ENCODE data around the gene ABCB8. TPM values are rescaled to one million over a fixed set of nuclear protein-coding genes. Genes with fewer than 3 reads are reported as not detected.

Gene ABCB8
- total RNA-seq, 4 donors from 2014 or later: 13.2 to 33.0 (median 18.8) TPM

GRCh38 chr7:150999497-151000230 is 28.6 kb upstream of the ABCB8 start:
- Histone ChIP-seq H3K4me1 (peaks cover 0 to 13% (median 0%) of the 10 kb centered on the region in 3 donors), H3K9me3 (no peaks in the 10 kb centered on the region), H3K4me3 (no peak overlapping the region), H3K36me3 (peaks cover 0 to 11% of the 10 kb centered on the region in 2 donors), H3K27me3 (peaks cover 19% of the 10 kb centered on the region), H3K27ac (no peak overlapping the region)
- WGBS, 2 donors (ENCODE audit: low coverage in 1 of 2): 80 to 100% methylated on average over 3 to 4 of the region's 5 CpGs
- no peak for TF ChIP-seq POLR2AphosphoS5 (IDR thresholded peaks at IDR 0.05)
- TF ChIP-seq EP300 (IDR thresholded peaks at IDR 0.05): no peak
- no peak for TF ChIP-seq POLR2A (IDR thresholded peaks at IDR 0.05)
- TF ChIP-seq, protein P1, sequence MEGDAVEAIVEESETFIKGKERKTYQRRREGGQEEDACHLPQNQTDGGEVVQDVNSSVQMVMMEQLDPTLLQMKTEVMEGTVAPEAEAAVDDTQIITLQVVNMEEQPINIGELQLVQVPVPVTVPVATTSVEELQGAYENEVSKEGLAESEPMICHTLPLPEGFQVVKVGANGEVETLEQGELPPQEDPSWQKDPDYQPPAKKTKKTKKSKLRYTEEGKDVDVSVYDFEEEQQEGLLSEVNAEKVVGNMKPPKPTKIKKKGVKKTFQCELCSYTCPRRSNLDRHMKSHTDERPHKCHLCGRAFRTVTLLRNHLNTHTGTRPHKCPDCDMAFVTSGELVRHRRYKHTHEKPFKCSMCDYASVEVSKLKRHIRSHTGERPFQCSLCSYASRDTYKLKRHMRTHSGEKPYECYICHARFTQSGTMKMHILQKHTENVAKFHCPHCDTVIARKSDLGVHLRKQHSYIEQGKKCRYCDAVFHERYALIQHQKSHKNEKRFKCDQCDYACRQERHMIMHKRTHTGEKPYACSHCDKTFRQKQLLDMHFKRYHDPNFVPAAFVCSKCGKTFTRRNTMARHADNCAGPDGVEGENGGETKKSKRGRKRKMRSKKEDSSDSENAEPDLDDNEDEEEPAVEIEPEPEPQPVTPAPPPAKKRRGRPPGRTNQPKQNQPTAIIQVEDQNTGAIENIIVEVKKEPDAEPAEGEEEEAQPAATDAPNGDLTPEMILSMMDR (IDR thresholded peaks at IDR 0.05): no peak
- ATAC-seq: no peak

- H3K27ac ChIP-seq: no peak overlapping the region
- H3K4me3 ChIP-seq: no peak overlapping the region
- no peak for ATAC-seq
- no peaks in the 10 kb centered on the region for H3K9me3 ChIP-seq
- H3K27me3 ChIP-seq: peaks cover 19% of the 10 kb centered on the region
- WGBS, 2 donors (ENCODE audit: low coverage in 1 of 2): 93% methylated on average over 3 of the region's 13 CpGs; no CpG with 5 or more reads in 1 of the 2 donors
- TF ChIP-seq POLR2AphosphoS5 (IDR thresholded peaks at IDR 0.05) (no peak), POLR2A (IDR thresholded peaks at IDR 0.05) (no peak), EP300 (IDR thresholded peaks at IDR 0.05) (no peak)
- TF ChIP-seq, protein P1 (IDR thresholded peaks at IDR 0.05): no peak
- peaks cover 0 to 11% of the 10 kb centered on the region in 2 donors for H3K36me3 ChIP-seq
- H3K4me1 ChIP-seq: peaks cover 0 to 13% (median 0%) of the 10 kb centered on the region in 3 donors
Observed at GRCh38 chr7:151000897-151001495, 27.3 kb upstream of the ABCB8 start.

- no peaks in the 10 kb centered on the region for H3K9me3 ChIP-seq
- H3K4me1 ChIP-seq: peaks cover 0 to 11% (median 0%) of the 10 kb centered on the region in 3 donors
- TF ChIP-seq POLR2AphosphoS5 (IDR thresholded peaks at IDR 0.05) (no peak), POLR2A (IDR thresholded peaks at IDR 0.05) (no peak), EP300 (IDR thresholded peaks at IDR 0.05) (no peak)
- TF ChIP-seq, protein P1 (IDR thresholded peaks at IDR 0.05): no peak
- H3K4me3 ChIP-seq: no peak overlapping the region
- H3K27ac ChIP-seq: no peak overlapping the region
- H3K36me3 ChIP-seq: peaks cover 0 to 11% of the 10 kb centered on the region in 2 donors
- peaks cover 17% of the 10 kb centered on the region for H3K27me3 ChIP-seq
- ATAC-seq: no peak
- 100% methylated on average over 1 of the region's 16 CpGs; no CpG with 5 or more reads in 1 of the 2 donors for WGBS, 2 donors (ENCODE audit: low coverage in 1 of 2)
Observed at GRCh38 chr7:151001546-151001945, 26.7 kb upstream of the ABCB8 start.

DNA sequence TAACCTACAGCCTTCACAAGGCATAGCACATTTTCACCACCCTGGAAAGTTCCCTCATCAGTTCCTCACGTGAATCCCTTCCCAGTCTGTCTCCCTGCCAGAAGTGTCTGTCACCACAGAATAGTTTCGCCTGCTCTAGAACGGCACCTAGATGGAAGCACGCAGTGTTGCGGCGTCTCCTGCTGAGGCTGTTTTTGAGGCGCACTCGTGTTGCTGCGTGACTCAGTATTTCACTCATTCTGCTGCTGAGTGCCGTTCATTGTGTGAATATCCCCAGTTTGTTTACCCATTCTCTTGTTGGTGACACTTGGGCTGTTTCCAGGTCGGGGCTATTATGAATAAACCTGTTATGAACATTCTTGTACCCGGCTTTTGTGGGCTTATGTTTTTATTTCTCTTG is 24.7 kb upstream of the ABCB8 start:
- TF ChIP-seq POLR2AphosphoS5 (IDR thresholded peaks at IDR 0.05) (no peak), EP300 (IDR thresholded peaks at IDR 0.05) (no peak), POLR2A (IDR thresholded peaks at IDR 0.05) (no peak)
- TF ChIP-seq, protein P1 (IDR thresholded peaks at IDR 0.05): no peak
- WGBS, 2 donors (ENCODE audit: low coverage in 1 of 2): 69 to 71% methylated on average over 7 to 12 of the region's 12 CpGs
- Histone ChIP-seq H3K27me3 (peaks cover 16% of the 10 kb centered on the region), H3K27ac (no peak overlapping the region), H3K4me1 (peaks cover 0 to 22% (median 0%) of the 10 kb centered on the region in 3 donors), H3K4me3 (no peak overlapping the region), H3K9me3 (no peaks in the 10 kb centered on the region), H3K36me3 (peaks cover 0 to 8% of the 10 kb centered on the region in 2 donors)
- no peak for ATAC-seq
